SK-N-SH (cell line): ENCODE data around the gene LSS.

Experiments
- EZH2phosphoT487 ChIP-seq: fragments of 200-600 bp; sonication (generic); IDR thresholded peaks from 2 replicates; pipeline ENCODE4 v1.6.1; 2017; ENCODE audit warnings: low read depth, mixed run types, mild to moderate bottlenecking, antibody characterized with exemption, moderate library complexity, borderline replicate concordance
- TF ChIP-seq, protein P1 (sequence below): fragments of 200-600 bp; sonication (generic); IDR thresholded peaks from 2 replicates; pipeline ENCODE4 v1.6.1; 2017; ENCODE audit warnings: antibody characterized with exemption, mild to moderate bottlenecking, moderate library complexity
- TF ChIP-seq, protein P2 (sequence below): IDR thresholded peaks from 2 replicates; pipeline ENCODE4 v1.6.1; 2012; ENCODE audit warnings: mild to moderate bottlenecking, low read depth, low read length, moderate library complexity

DNA sequence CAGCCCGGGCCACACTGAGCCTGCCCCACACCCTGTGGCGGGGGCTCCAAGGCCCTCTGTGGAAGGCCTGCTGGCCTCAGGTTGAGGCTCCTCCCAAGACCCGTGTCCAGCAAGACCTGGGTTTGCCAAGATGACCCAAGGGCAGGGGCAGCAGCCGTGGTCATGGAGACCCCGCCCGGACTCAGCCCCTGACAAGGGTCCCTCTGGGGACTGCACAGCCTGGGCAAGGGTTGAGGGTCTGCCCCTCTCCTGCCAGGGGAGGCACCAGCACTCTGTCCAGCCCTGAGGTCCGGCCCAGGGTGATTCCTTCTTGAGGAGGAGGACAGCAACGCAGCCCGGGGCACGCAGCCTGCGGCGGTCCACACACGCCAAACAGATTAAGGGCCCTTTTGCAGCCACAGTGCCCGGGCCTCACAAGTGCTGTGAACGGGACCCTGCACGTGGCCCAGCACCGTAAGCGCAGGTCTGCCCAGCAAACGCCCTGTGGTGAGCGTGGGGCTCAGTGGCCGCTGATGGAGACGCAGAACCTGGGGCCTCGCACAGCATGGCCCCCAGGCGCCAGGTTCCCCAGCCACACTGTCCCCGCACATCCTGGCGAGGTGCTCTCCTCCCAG lies 47.7 kb downstream of the LSS start:
- no peak for TF ChIP-seq EZH2phosphoT487
- TF ChIP-seq, protein P1, sequence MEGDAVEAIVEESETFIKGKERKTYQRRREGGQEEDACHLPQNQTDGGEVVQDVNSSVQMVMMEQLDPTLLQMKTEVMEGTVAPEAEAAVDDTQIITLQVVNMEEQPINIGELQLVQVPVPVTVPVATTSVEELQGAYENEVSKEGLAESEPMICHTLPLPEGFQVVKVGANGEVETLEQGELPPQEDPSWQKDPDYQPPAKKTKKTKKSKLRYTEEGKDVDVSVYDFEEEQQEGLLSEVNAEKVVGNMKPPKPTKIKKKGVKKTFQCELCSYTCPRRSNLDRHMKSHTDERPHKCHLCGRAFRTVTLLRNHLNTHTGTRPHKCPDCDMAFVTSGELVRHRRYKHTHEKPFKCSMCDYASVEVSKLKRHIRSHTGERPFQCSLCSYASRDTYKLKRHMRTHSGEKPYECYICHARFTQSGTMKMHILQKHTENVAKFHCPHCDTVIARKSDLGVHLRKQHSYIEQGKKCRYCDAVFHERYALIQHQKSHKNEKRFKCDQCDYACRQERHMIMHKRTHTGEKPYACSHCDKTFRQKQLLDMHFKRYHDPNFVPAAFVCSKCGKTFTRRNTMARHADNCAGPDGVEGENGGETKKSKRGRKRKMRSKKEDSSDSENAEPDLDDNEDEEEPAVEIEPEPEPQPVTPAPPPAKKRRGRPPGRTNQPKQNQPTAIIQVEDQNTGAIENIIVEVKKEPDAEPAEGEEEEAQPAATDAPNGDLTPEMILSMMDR, result no peak
- TF ChIP-seq, protein P2, sequence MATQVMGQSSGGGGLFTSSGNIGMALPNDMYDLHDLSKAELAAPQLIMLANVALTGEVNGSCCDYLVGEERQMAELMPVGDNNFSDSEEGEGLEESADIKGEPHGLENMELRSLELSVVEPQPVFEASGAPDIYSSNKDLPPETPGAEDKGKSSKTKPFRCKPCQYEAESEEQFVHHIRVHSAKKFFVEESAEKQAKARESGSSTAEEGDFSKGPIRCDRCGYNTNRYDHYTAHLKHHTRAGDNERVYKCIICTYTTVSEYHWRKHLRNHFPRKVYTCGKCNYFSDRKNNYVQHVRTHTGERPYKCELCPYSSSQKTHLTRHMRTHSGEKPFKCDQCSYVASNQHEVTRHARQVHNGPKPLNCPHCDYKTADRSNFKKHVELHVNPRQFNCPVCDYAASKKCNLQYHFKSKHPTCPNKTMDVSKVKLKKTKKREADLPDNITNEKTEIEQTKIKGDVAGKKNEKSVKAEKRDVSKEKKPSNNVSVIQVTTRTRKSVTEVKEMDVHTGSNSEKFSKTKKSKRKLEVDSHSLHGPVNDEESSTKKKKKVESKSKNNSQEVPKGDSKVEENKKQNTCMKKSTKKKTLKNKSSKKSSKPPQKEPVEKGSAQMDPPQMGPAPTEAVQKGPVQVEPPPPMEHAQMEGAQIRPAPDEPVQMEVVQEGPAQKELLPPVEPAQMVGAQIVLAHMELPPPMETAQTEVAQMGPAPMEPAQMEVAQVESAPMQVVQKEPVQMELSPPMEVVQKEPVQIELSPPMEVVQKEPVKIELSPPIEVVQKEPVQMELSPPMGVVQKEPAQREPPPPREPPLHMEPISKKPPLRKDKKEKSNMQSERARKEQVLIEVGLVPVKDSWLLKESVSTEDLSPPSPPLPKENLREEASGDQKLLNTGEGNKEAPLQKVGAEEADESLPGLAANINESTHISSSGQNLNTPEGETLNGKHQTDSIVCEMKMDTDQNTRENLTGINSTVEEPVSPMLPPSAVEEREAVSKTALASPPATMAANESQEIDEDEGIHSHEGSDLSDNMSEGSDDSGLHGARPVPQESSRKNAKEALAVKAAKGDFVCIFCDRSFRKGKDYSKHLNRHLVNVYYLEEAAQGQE, result no peak
